ENCODE measurements around the gene CD79A.
"Not testable (repeated sequence)": the region's sequence is repeated elsewhere in the genome, so short reads cannot be mapped to it uniquely, and the experiment has no call there.

Gene CD79A

GRCh38 chr19:41863209-41863931 lies 13.7 kb upstream of the CD79A start:
- DNase-seq: peak; percentile 82

GRCh38 chr19:41864374-41864773 lies 12.7 kb upstream of the CD79A start:
- DNase-seq: no peak

GRCh38 chr19:41866284-41866683 lies 10.8 kb upstream of the CD79A start:
- DNase-seq: no peak

GRCh38 chr19:41868120-41868988 lies 8.7 kb upstream of the CD79A start:
- DNase-seq: no peak

GRCh38 chr19:41868989-41869300 lies 8.1 kb upstream of the CD79A start:
- no peak for DNase-seq

GRCh38 chr19:41869374-41869955 lies 7.6 kb upstream of the CD79A start:
- no peak for DNase-seq

GRCh38 chr19:41870401-41870873 lies 6.6 kb upstream of the CD79A start:
- DNase-seq: peak; percentile 60

GRCh38 chr19:41871573-41872383 lies 5.3 kb upstream of the CD79A start:
- peak; percentile 98 for DNase-seq

GRCh38 chr19:41872384-41872774 lies 4.7 kb upstream of the CD79A start:
- DNase-seq: no peak

- peak; percentile 71 for DNase-seq
These were observed 4.1 kb upstream of the CD79A start for GRCh38 chr19:41872775-41873647.

- DNase-seq: not testable (repeated sequence)
These were observed 1.1 kb upstream of the CD79A start for GRCh38 chr19:41875973-41876372.

GRCh38 chr19:41877916-41878905 lies 1.1 kb downstream of the CD79A start:
- DNase-seq: no peak

GRCh38 chr19:41879080-41879479 lies 2.0 kb downstream of the CD79A start:
- DNase-seq: no peak

- DNase-seq: no peak
These were observed 2.7 kb downstream of the CD79A start for GRCh38 chr19:41879670-41880328.

- no peak for DNase-seq
These were observed 3.2 kb downstream of the CD79A start for GRCh38 chr19:41880329-41880708.

- peak; percentile 53 for DNase-seq
These were observed 5.7 kb downstream of the CD79A start, which contains the start of gene ARHGEF1 for GRCh38 chr19:41882568-41883462. Gene ARHGEF1, plus strand, starts transcription at chr19:41883184. Its CDS starts 4,899 bp downstream, at chr19:41888083.

- DNase-seq: no peak
These were observed 6.4 kb downstream of the CD79A start for GRCh38 chr19:41883463-41883820.

- DNase-seq: peak; percentile 98
These were observed 7.0 kb downstream of the CD79A start for GRCh38 chr19:41883821-41884733.

Data from MV-4-11 (cell line).